ENCODE data around the gene MIB2.

The MIB2 gene

GRCh38 chr1:1598051-1598719 is 17.1 kb upstream of the MIB2 start:
- no peak for DNase-seq (ENCODE audit: low spot score)

- no peak for DNase-seq (ENCODE audit: low spot score)
Measured at GRCh38 chr1:1598720-1599029, 16.6 kb upstream of the MIB2 start.

- DNase-seq (ENCODE audit: low spot score) = no peak
Measured at GRCh38 chr1:1599030-1599934, 16.0 kb upstream of the MIB2 start.

DNA sequence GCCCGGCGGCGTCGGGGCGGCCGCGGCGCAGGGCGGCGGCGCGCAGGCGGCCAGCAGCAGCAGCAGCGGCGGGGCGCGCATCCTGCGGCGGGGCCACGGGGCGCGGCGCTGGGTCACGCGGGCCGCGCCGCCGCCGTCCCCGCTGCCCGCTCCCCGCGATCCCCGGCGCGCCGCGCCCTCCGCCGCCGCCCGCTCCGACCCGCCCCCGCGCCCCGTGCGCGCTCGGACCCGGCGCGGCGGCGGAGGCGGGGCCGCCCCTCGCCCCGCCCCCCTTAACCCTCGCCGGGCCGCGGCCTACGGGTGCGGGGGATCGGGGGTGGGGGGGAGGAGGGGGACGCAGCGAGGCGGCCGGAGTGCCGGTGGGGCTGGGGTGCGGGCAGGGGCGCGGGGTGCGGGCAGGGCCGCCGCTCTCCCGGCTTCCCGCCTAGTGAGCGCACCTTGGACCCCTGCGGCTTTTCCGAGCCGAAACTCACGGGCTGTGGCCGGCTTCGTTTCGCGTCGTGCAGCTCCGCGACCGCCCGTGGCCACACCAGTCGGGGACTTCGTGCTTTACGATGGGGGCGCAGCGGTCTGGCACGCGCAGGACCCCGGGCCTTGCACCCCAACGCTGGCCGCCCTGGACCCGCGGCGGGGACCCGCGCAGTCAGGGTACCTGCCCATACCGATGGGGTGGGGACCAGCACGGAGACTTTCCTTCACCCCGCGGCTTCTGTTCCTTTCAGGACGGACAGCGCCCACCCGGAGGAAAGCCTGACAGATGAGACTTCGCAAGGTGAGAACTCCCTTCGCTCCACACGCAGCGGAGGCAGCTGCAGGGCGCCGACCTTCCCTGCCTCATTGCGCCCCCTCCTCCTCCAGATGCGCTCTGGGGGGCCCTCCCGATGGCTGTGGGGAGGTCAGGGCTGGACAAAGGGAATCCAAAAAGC is 15.1 kb upstream of the MIB2 start, which contains the start of gene FNDC10:
Gene FNDC10, minus strand, starts transcription at position 201 of the 926 bp plus-strand sequence. Its CDS starts 120 bp downstream, at position 81.
- DNase-seq (ENCODE audit: low spot score) = no peak

DNA sequence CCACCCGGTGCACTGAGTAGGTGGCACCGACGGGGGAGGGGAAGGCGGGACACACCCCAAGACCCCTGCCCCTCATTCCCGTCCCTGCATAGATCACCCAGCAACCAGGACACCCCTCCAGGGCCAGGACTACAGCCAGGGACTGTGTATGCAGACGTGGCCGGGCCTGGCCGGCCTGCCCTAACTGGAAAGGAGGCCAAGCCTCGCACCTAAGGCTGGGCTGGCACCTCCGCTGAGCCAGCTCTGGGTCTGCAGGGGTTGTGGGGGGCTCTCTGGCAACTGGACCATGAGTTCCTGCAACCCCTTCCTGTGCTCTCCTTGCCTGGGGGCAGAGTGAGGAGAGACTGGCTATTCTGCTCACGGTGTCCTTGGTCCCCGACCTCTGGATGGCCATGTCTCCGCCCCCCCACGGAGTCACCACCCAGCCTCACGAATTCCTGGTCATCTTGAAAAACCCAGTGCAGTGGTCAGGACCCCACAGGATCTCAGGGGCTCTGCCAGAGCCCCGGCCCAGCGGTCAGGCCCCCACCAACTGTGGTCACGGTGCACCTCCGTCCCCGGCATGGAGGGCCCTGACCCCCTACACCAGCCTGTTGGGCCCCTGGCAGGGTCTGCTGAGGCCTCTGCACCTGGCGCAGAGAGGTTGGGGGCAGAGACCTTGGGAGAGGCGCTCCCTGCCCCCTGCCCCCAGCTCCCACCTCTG is 14.3 kb upstream of the MIB2 start:
- no peak for DNase-seq (ENCODE audit: low spot score)

- no peak for DNase-seq (ENCODE audit: low spot score)
Measured at GRCh38 chr1:1601564-1602303, 13.6 kb upstream of the MIB2 start.

DNA sequence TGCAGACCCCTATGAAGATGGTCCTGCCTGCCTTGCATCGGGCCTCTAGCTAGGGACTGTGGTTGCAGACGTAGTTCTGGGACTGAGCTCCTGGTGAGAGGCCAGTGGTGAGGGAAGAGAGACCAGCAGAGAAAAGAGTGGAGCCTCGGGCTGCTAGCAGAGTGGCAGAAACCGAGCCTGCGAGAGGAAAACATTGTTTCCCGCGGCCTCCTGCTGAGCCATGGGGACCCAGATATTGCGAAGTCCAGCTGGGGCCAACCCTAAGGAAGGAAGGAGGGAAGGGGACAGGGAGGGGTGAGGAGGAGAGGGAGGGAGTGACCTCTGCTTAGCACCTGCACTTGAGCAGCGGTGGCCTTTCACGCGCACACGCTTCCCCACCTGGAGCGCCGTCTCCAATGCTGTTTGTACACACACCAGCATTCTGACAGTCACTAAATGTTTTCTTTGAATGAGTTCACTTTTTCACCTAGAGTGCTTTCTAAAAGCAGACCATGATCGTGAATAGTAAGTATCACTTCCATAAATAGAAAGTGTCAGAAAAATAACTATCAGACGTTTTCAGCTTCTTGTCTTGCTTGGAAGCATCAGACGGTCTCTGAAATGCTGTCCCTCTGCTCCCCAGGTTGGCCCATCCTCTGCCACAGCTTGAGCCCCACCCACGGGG is 12.9 kb upstream of the MIB2 start:
- no peak for DNase-seq (ENCODE audit: low spot score)

- no peak for DNase-seq (ENCODE audit: low spot score)
Measured at GRCh38 chr1:1602968-1603506, 12.3 kb upstream of the MIB2 start.

GRCh38 chr1:1603671-1604373 is 11.5 kb upstream of the MIB2 start:
- DNase-seq (ENCODE audit: low spot score) = no peak

DNA sequence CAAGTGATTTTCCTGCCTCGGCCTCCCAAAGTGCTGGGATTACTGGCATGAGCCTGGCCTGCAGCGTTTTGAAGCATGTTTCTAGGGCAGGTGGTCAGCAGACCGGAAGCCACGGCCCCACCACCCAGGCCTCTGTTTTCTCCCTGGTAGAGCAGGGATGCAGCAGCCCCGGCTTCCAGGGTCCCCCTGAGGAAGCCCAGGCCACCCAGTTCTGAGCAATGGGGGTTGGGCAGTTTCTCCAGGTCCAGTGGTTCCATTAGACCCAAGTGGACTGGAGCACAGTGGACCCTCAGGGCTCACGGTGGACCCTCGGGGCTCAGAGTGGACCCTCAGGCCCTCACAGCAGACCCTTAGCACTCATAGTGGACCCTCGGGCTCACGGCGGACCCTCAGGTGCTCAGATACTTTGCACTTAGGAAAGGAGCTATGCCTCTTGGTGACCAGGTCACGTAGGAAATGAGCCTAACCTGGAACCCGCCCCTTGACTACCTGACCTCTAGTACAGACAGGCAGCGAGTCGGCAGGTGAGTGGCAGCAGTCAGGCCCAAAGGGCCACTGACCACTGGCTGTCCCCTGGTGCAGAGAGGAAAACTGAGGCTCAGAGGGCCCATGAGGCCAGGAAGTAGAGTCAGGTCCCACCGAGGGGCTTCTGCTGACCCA is 10.8 kb upstream of the MIB2 start:
- no peak for DNase-seq (ENCODE audit: low spot score)

DNA sequence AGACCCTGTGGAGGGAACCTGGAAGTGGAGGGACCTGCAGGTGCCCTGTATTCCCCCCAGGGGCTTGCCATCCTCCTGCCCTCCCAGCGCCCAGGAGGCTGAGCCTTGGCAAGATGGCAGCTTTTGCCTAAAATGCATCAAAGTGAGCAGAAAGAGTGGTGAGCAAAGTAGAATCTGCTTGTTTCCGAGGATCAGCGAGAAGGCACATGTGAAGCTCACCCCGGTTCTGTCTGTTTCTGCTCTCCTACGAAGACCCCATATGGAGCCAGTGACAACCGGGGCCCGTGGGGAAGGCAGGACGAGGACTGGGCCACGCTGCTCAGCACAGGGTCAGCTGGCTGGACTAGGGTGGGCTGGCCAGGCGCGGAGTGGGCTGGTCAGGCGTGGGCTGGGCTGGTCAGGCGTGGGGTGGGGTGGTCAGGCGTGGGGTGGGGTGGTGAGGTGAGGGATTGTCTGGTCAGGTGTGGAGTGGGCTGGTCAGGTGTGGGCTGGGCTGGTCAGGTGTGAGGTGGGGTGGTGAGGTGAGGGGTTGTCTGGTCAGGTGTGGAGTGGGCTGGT is 10.2 kb upstream of the MIB2 start:
- DNase-seq (ENCODE audit: low spot score) = no peak

GRCh38 chr1:1605724-1606123 is 9.6 kb upstream of the MIB2 start:
- no peak for DNase-seq (ENCODE audit: low spot score)

- DNase-seq (ENCODE audit: low spot score) = no peak
Measured at GRCh38 chr1:1606232-1606631, 9.1 kb upstream of the MIB2 start.

- DNase-seq (ENCODE audit: low spot score) = no peak
Measured at GRCh38 chr1:1609822-1610485, 5.3 kb upstream of the MIB2 start.

GRCh38 chr1:1610796-1611195 is 4.5 kb upstream of the MIB2 start:
- no peak for DNase-seq (ENCODE audit: low spot score)

DNA sequence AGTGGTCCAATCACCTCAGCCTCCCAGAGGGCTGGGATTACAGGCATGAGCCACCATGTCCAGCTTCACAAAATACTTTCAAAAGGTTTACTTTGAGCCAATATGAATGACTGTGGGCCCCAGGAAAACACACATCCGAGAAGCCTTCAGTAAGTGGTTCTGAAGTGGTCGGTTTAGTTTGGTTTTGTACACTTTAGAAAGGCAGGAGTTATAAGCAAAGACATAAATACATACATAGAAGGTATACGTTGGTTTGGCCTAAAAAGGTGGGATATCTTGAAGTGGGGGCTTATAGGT is 3.2 kb upstream of the MIB2 start:
- DNase-seq (ENCODE audit: low spot score) = no peak

- DNase-seq (ENCODE audit: low spot score) = no peak
Measured at GRCh38 chr1:1613509-1614082, 1.7 kb upstream of the MIB2 start.

Measured in putamen (tissue), 1 donor.